Sigmoid colon (tissue), 4 donors: ENCODE measurements around the gene OR2W3.

Source experiments
- EP300 ChIP-seq, 4 donors: sonication (generic); formaldehyde crosslinking; IDR thresholded peaks; one replicate each; pipeline ENCODE4 v1.6.1; 2017; ENCODE audit warnings: antibody characterized with exemption in 4 of 4
- POLR2A ChIP-seq, 2 donors: fragments of 450-650 bp; IDR thresholded peaks; one replicate each; pipeline ENCODE4 v1.6.1; 2016; ENCODE audit warnings: antibody characterized with exemption in 2 of 2, mild to moderate bottlenecking in 2 of 2, moderate library complexity in 2 of 2
- POLR2AphosphoS5 ChIP-seq, 4 donors: sonication (generic); formaldehyde crosslinking; IDR thresholded peaks; one replicate each; pipeline ENCODE4 v1.6.1; 2017; ENCODE audit warnings: antibody characterized with exemption in 4 of 4
- TF ChIP-seq, protein P1 (sequence below), 4 experiments: fragments of 450-650 bp in 3 of 4; fragments of 200-600 bp in 1 of 4; IDR thresholded peaks; one replicate each; pipeline ENCODE4 v1.5.1; 2016 to 2019; ENCODE audit warnings: antibody characterized with exemption in 4 of 4, mild to moderate bottlenecking in 3 of 4, moderate library complexity in 2 of 4

- TF ChIP-seq, protein P1, sequence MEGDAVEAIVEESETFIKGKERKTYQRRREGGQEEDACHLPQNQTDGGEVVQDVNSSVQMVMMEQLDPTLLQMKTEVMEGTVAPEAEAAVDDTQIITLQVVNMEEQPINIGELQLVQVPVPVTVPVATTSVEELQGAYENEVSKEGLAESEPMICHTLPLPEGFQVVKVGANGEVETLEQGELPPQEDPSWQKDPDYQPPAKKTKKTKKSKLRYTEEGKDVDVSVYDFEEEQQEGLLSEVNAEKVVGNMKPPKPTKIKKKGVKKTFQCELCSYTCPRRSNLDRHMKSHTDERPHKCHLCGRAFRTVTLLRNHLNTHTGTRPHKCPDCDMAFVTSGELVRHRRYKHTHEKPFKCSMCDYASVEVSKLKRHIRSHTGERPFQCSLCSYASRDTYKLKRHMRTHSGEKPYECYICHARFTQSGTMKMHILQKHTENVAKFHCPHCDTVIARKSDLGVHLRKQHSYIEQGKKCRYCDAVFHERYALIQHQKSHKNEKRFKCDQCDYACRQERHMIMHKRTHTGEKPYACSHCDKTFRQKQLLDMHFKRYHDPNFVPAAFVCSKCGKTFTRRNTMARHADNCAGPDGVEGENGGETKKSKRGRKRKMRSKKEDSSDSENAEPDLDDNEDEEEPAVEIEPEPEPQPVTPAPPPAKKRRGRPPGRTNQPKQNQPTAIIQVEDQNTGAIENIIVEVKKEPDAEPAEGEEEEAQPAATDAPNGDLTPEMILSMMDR (IDR thresholded peaks at IDR 0.05) = no peak
- no peak for TF ChIP-seq EP300 (IDR thresholded peaks at IDR 0.05)
- no peak for TF ChIP-seq POLR2A (IDR thresholded peaks at IDR 0.05)
- TF ChIP-seq POLR2AphosphoS5 (IDR thresholded peaks at IDR 0.05) = no peak
Measured at GRCh38 chr1:247884797-247885413, 10.5 kb upstream of the OR2W3 start.
